Measurements from ENCODE around the gene MYF5.

The MYF5 gene

DNA sequence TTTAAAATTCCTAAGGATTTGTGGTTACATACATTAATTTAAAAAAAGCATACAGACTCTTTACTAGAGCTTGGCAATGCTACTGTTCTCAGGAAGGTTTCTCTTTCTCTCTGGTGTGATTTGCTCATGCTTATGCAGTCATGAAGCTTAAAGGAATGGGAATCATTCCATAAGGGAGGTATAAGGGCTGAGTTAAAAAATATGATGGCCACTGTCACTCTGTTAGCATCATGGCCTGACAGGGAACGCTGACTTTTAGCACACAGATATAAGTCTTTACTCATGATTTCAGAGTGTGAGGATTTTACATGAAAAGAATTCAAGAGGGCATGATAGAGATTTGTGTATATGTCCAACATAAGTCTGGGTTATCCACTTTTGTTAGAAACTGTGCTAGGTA is 3.8 kb downstream of the MYF5 start:
- no peak for DNase-seq (ENCODE audit: low read depth)
- TF ChIP-seq, protein P1, sequence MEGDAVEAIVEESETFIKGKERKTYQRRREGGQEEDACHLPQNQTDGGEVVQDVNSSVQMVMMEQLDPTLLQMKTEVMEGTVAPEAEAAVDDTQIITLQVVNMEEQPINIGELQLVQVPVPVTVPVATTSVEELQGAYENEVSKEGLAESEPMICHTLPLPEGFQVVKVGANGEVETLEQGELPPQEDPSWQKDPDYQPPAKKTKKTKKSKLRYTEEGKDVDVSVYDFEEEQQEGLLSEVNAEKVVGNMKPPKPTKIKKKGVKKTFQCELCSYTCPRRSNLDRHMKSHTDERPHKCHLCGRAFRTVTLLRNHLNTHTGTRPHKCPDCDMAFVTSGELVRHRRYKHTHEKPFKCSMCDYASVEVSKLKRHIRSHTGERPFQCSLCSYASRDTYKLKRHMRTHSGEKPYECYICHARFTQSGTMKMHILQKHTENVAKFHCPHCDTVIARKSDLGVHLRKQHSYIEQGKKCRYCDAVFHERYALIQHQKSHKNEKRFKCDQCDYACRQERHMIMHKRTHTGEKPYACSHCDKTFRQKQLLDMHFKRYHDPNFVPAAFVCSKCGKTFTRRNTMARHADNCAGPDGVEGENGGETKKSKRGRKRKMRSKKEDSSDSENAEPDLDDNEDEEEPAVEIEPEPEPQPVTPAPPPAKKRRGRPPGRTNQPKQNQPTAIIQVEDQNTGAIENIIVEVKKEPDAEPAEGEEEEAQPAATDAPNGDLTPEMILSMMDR (conservative IDR thresholded peaks at IDR 0.05; ENCODE audit: control insufficient read depth, insufficient read depth, low read depth, low read length), result no peak
- no peak overlapping the region for H3K4me3 ChIP-seq (ENCODE audit: control insufficient read depth, low read depth, low read length)

DNA sequence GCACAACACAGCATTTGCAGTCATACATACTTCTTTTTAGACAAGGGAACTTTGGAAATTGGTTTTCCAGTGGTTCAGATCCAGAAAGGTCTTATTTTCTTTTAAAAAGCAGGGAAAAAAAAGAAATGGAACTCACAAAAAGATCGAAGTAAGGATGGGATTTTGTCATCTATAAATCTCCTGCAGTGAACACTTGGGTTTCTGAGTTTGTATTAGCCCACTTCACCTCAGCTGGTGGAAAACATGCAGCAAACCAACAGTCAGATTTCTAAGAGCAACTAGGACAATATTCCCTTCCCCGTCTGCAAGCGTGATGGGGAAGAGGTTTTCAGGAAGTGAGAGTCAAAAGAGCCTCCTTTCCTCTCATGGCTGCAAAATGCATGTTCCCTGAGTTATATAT is 4.6 kb downstream of the MYF5 start:
- no peak overlapping the region for H3K4me3 ChIP-seq (ENCODE audit: control insufficient read depth, low read depth, low read length)
- DNase-seq (ENCODE audit: low read depth), result no peak
- TF ChIP-seq, protein P1 (conservative IDR thresholded peaks at IDR 0.05; ENCODE audit: control insufficient read depth, insufficient read depth, low read depth, low read length), result no peak

- H3K4me3 ChIP-seq (ENCODE audit: control insufficient read depth, low read depth, low read length), result no peak overlapping the region
- peak; percentile 13 for DNase-seq (ENCODE audit: low read depth)
- TF ChIP-seq, protein P1 (conservative IDR thresholded peaks at IDR 0.05; ENCODE audit: control insufficient read depth, insufficient read depth, low read depth, low read length), result no peak
Observed at GRCh38 chr12:80745851-80746505, 29.3 kb downstream of the MYF5 start.

GRCh38 chr12:80747800-80748199 is 31.1 kb downstream of the MYF5 start:
- TF ChIP-seq, protein P1 (conservative IDR thresholded peaks at IDR 0.05; ENCODE audit: control insufficient read depth, insufficient read depth, low read depth, low read length), result no peak
- no peak for DNase-seq (ENCODE audit: low read depth)
- no peak overlapping the region for H3K4me3 ChIP-seq (ENCODE audit: control insufficient read depth, low read depth, low read length)

- TF ChIP-seq, protein P1 (conservative IDR thresholded peaks at IDR 0.05; ENCODE audit: control insufficient read depth, insufficient read depth, low read depth, low read length), result no peak
- DNase-seq (ENCODE audit: low read depth), result no peak
- H3K4me3 ChIP-seq (ENCODE audit: control insufficient read depth, low read depth, low read length), result no peak overlapping the region
Observed at GRCh38 chr12:80749456-80749855, 32.7 kb downstream of the MYF5 start.

GRCh38 chr12:80752464-80752863 is 35.8 kb downstream of the MYF5 start:
- no peak overlapping the region for H3K4me3 ChIP-seq (ENCODE audit: control insufficient read depth, low read depth, low read length)
- peak; percentile 14 for DNase-seq (ENCODE audit: low read depth)
- TF ChIP-seq, protein P1 (conservative IDR thresholded peaks at IDR 0.05; ENCODE audit: control insufficient read depth, insufficient read depth, low read depth, low read length), result no peak

DNA sequence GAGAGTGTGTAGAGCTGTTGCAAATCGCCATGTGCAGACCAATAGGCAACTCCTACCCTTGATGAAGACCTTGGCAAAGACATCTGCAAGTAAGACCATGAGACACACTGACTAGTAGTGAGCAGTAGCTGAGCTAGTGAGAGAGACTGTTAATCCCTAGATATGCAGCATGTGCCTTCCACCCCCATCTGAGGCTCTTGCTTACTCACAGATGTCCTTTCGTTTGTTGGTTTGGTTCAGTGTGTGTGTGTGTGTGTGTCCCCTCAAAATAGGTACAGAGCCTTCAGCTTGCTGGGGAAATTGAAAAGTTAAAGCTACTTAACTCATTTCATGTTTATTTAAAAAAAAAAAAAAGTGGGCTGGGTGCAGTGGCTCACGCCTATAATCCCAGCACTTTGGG is 37.6 kb downstream of the MYF5 start:
- no peak overlapping the region for H3K4me3 ChIP-seq (ENCODE audit: control insufficient read depth, low read depth, low read length)
- no peak for DNase-seq (ENCODE audit: low read depth)
- TF ChIP-seq, protein P1 (conservative IDR thresholded peaks at IDR 0.05; ENCODE audit: control insufficient read depth, insufficient read depth, low read depth, low read length), result no peak
